Stimulated activated CD8-positive, alpha-beta memory T cell treated with anti-CD3 and anti-CD28 coated beads, Interleukin-12 subunit alpha, Interleukin-12 subunit beta, amount 100 ng/mL, for 1 hour (primary cell): Measurements from ENCODE around the gene COL15A1.

Experiments used
- DNase-seq: peaks from one replicate; pipeline ENCODE4 v3.0.0-alpha.2; 2020; ENCODE audit warnings: low read depth

Gene COL15A1

DNA sequence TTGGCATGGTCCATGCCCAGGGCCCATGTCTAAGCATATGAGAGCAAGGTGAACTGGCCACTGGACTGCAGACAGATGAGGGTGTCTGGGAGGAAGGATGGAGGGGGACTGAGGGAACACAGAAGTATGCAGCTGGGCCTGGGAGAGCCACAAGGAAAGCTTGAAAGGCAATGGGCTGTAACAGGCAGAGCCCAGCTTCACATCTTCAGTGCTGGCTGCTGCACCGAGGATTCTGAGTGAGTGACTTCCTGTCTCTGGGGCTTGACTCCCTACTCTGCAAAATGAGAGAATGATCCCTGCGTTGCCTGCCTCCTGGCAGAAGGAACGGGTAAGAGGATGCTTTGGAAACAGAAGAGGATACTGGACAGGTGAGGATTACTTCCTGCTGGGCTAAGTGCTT is 29.0 kb downstream of the COL15A1 start:
- no peak for DNase-seq

DNA sequence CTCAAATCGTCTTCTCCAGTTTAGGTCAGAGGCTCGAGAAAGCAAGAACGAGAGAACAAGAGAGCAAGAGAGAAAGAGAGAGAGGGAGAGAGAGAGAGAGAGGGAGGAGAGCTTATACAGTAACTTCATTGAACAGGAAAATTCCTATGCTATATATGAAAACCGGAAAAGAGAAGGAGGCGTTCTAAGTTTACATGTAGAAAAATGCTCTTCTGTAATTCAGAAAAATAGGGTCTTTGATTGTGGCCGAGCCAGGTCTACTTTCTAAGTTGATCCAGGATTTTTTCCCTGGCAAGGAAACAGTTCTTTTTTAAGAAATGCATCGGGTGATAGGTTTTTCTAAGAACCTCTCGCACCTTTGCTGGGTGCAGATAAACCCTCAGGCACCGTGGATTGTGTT is 29.5 kb downstream of the COL15A1 start:
- no peak for DNase-seq

DNA sequence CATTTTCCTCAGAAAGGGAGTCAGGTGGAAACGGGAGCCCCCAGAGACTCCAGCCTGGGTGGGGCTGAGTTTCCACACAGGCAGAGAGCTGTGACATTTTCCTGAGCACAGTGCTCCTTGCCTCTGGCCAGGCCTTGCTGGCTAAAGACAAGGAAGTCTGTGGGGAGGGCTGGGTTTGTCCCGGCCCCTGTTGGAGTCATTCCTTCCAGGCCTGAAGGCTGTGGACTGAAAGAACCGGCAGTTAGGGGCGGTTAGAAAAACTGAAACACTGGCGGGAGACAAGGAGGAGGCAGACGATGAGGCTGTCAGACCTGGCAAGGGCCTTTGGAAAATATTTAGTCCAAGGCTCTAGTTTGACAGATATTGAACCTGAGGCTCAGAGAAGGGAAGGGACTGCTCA is 29.9 kb downstream of the COL15A1 start:
- no peak for DNase-seq

DNA sequence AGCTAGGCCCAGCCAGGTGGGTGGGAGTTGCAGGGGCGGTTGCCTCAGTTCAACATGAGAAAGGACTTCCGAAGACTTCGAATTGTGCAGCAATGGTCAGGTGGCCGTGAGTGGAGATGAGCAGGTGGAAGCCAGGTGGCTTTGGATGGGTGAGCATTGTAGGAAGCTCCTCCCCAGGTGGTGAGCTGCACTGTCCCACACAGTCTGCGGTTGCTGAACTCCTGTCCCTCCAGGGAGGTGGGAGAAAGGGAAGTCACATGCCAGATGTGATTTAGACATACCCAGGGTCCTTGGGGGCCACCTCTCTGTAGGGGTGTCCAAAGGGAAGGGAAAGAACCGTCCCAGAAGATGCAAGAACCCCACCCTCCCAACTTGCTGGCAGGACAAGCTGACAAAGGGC is 30.4 kb downstream of the COL15A1 start:
- no peak for DNase-seq

DNA sequence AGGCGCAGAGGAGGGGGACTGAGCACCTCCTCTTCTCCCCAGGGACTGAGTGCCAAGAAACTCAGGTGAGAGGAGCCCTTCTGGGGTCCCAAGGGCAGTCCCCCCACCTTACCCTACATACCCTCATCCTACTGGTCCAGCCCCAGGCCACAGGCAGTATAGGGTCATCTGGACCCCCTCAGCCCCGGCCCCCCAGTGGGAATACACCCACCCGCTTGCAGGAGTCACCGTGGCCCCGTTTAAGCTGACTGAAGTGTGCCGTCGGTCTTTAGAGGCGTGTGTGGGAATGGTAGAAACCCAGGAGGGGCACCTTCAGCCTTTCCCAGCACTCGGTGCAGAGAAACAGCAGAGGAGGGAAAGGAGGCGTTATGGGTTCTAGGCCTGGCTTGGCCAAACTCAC is 30.8 kb downstream of the COL15A1 start:
- DNase-seq: no peak

DNA sequence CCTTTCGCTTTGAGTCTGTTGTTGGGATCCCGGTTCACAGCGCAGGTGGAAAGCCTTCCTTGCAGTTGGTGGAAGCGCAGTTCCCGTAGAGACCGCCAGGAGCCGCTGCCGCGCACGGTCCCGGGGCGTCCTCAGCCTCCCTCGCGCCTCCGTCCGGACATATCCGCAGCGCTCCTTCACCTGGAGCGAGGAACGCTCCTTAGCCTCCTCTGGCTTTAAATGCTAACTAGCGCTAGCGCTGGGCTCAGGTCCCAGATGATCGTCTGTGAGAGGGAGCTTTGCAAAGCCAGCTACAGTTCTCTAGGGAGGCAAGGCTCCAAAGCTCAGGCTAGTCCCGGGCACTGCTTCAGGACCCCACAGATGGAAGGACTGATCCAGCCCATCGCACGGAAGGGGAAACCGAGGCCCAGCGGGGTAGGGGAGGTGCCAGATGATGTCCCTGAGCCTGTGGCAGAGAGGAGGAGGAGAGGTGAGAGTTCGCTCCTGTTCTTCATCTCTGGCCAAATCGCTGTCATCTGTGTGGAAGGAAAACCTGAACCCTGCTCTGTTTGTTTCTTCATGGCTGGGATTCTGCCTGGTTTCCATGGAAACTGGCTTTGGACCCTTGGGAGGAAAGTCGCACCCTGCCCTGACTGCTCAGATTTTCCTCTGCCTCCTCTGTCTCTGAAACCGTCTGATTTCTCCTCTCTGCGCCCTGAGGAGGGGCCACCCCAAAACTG is 31.4 kb downstream of the COL15A1 start:
- DNase-seq: peak; percentile 68

DNA sequence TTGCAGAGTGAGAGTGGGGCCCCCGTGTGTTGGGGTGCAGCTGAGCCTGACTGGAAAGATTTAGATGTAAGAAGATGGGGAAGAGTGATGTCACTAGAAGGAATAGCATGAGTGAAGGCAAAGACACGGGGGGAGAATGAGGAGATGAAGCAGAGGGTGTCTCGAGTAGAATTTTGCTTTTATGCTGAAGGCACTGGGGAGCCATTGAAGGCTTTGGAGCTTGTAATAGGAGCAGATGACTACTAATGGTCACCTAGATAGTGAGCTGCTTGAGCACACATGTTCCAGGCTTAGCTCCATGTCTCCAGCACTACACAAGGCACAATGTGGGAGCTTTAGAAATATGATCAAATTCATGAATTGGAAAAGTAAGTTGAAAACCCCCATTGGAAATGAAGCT is 32.1 kb downstream of the COL15A1 start:
- no peak for DNase-seq

DNA sequence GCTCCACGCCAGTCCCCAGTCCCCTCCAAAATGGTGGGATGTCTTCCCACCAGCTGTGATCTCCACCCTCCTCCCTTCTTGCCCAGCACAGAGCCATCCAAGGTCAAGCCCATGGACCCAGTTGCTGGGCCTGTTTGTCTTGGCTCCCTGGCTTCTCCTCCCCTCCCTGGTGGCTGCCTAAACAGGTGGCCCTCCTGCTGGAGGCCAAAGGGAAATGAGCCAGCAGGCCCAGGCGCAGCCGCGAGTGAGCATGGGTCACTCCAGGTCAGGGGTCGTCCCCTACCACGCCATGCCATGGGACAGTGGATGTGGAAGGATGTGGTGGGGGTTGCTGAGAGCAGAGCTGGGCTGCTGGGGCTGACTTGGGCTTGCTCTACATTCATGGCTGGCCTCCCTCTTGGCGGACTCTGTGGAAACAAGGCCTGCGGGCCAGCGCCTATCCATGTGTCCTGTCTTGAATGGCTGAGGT is 33.6 kb downstream of the COL15A1 start:
- no peak for DNase-seq

DNA sequence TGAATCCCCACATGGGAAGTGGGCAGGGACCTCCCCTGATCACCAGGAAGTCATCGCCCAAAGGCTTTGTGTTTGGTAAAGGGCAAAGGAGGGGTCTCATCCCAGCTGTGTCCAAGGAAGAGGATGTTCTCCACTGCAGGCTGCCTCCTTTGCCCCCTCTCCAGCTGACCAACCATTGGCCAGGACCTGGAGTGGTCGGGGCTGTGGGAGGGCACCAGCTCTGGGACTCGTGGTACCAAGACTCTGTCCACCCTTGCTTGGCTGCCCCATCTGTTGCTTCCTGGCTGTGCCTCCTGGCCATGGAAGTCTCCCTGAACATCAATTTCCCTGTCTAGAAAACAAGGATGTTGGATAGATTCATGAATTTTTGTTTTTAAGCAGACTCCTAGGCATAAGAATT is 34.1 kb downstream of the COL15A1 start:
- no peak for DNase-seq

DNA sequence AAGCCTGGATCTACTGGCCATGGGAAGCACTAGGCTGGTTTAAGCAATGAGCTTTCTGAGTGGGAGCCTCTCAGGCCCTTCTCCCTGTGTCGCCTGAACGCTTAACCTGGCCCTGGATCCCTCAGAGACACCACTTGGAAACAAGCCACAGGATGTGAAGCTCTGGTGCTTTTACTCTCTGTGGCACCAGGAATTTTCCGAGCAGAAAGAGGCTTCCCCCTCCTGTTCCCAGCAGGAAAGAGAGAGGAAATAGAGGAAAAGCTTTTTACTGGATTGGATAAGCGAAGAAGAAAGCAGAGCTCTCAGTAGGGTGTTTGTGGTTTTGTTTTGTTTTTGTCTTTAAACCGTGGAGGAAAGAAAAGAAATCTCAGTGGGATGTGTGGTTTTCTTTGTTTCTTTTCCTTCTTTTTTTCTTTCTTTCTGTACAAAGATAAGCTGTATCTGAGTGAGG is 34.5 kb downstream of the COL15A1 start:
- DNase-seq: no peak

DNA sequence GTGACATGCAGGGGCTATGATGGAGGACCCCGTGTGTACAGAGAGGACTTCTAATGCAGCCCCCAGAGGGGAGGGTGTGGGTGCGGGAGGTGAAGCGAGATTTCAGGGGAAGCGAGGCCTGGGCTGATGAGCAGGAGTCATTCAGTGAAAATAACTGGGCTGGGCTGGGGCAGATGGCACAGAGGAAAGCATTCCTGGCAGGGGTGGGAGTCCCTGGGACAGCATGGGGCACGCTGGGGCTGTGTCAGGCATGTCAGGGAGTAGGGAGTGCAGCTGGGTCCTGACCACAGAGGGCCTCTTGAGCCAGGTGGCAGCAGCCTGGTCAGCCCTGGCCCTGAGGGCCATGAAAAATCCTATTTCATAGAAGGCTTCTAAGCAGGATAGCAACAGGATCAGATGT is 36.6 kb downstream of the COL15A1 start:
- no peak for DNase-seq

DNA sequence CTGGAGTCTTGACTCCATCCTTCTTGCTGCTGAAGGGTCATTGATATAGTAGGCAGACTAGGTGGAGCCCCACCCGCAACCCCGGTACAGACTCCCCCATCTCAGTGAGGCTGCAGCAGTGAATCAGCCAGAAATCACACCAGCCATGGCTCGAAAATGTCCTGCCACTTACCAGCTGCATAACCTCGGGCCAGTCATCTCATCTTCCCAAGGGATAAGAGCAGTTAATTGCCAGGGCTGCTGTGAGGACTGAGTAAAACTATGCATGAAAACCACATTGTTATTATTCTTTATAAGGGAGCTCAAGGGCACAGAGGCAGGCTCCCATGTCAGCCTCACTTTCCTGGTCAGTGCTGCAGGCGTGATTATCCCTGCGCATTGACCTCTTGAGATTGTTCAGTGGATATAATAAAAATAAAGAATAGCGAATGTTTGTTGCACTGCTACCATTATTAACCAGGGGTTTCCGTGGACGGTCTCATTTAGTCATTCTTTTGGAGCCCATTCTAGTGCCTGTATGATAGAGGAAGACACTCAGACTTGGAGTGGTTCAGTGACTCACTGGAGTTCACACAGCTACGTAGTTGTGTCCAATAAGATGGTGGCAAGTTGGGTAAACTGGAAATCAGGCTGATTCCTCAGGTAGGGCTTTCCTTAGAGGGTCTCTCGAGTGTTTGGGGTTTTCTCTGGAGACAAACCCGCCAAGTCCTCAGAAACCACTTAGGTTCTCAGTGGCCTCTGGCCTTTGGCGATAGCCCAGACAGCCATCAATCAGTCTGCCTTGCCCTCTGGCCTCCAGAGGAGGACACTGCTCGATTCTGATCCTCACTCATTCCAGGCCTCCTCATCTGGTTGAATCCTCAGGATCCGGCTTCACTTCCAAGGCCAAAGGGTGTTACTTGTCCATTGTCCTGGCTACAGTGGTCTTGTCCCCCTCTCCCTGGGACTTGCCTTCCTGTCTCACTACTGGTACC is 39.9 kb downstream of the COL15A1 start:
- DNase-seq: no peak

DNA sequence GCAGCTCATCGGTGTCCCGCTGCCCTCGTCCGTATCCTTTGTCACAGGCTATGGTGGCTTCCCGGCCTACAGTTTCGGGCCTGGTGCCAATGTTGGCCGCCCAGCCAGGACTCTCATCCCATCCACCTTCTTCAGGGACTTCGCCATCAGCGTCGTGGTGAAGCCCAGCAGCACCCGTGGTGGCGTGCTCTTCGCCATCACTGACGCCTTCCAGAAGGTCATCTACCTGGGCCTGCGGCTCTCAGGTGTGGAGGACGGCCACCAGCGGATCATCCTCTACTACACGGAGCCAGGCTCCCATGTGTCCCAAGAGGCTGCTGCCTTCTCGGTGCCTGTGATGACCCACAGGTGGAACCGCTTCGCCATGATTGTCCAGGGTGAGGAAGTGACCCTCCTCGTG is 41.9 kb downstream of the COL15A1 start:
- DNase-seq: no peak

DNA sequence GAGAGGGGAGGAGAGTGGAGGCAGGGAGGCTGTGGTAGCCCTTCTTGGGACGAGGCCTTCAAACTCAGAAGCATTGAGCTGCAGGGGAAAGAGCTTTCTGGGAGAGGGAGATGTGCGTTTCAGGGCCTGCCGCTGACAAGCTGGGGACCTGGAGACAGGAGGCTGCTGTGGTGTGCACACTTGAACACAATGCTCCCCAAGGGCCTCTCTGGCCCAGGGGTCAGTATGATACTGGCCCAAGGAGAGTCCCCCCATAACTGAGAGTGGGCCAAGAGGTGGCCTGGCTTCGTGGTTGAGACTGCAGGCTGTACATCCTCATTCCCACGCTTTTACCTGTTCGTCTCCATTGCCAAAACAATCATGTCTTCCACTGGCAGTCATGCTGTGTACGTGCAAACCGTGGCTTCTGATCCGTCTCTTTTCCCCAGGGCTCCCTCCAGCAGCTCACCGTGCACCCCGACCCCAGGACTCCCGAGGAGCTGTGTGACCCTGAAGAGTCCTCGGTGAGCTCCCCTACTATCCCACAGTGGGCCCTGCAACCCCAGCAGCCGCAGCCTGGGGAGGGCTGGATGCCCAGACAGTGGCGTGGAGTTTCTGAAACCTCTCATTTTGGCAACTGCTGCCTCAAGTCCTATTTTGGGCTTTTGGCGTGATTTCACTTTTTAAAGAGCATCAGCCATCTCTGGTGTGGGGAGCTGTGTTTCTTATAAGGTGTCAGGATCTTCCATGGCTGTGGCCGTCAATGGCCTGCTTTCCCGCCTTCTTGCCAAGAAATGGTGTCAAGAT is 43.4 kb downstream of the COL15A1 start:
- DNase-seq: no peak

DNA sequence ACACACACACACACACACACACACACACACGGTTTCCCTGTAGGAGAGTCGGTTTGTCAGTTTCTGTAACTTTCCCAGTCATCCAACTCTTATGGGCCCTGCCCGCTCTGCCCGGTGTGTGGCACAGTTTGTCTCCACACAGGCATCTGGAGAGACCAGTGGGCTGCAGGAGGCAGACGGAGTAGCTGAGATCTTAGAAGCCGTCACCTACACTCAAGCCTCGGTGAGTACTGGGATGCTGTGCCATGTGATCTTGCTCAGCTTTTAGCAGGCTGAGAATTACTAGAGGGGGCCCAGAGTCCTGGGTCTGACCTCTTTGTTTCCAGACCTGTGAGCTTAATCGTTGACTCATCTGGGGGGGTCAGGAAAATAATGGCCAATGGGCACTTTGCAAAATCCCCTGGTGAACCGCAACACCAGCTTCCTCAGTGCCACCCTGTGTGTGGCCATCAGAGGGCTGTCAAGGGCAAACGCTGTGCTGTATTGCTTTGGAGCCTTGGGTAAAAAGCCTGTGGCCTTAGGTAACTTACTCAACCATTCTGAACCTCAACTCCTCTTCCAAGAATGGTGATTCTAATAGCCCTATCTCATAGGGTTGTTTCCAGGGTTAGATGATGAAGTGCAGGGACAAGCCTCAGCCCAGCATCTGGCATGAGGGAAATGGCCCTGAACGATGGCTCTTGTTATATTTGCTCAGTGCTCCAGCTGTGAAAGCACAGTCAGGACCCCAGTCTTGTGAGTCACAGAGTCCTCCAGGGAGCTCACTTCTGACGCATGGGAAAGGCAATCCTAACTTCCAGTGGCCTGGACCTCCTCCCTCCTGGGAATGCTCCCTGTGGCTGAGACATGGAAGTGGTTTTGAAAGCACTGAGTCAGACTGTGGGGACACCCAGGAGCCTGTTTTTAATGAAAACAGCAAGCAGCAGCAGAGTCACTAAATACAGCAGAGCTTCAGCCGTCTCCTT is 45.6 kb downstream of the COL15A1 start:
- DNase-seq: no peak

DNA sequence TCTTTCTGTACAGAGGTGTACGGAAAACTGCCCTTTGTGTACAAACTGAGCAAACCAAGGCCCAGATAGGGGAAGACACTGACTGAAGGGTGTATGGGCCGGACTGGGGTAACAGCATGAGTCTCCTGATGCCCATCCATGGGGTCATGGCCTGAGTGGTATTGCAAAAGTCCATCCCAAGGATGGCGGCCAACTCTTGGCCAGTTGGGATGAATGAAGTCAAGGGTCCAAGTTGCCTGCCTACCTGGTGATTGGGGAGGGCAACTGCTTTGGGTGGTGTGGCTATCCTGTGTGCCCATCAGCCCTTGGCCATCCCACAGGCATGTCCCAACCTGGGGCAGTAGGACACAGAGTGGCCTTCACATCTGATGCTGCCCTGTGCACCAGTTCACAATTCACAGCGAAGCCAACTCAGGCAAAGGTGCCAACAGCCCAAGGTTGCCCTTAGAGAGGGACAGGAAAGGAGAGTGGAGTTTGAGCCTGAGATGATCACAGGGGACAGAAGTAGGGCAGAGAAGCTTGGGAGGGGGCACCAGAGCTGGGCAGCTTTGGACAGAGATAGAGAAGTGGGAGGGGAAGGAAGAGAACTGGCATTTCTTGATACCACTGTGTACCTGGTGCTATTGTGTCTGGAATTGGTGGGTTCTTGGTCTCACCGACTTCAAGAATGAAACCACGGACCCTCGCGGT is 46.6 kb downstream of the COL15A1 start:
- DNase-seq: no peak

DNA sequence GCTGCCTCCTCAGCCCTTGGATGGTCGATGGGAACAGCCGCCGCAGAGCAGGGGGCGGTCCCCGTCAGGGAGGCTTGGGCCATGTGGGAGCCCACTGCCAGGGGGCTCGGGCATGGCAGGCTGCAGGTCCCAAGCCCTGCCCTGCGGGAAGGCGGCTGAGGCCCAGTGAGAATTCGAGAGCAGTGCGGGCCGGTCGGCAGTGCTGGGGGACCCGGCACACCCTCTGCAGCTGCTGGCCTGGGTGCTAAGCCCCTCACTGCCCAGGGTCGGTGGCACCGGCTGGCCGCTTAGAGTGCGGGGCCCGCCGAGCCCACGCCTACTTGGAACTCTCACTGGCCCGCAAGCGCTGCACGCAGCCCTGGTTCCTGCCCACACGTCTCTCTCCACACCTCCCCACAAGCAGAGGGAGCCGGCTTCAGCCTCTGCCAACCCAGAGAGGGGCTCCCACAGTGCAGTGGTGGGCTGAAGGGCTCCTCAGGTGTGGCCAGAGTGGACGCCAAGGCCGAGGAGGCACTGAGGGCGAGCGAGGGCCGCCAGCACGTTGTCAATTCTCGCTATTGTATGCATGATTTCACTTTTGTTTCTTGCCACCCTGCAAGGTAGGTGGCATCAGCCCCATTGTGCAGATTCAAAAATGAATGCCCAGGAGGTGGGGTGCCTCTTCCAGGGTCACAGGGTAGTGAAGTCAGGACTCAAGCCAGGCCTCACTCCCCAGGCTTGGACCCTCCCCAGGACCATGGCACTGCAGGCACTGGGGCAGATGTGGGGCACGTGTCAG is 48.6 kb downstream of the COL15A1 start:
- DNase-seq: no peak

DNA sequence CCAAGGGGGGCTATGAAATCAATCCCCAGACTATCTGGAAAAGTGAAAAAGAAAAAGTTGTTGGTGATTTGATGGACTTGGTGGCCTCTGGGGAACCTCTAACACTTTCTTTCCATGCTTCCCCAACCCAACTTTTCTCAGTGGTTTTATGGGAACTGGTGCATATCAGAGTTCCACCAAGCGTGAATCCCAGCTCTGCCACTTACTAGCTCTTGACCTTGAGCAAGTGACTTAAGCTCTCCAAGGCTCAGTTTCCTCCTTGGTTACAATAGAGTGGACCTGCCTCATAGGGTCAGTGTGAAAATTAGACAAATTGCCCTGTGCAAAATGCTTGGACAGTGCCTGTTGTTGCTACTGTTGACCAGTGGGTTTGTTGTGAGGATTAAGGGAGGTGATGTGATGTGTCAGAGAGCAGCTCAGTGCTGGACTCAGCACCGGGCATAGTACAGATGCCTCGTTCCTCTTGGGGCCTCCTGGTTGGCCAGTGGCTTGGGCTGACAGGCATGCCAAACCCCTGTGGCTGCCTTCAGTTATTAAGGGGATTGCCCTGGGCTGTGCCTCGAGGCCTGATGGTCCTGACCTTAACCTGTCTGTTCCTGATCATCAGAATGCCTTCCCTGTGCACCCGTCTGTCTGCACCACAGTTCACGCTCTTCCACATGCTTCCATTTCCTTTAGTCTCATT is 49.3 kb downstream of the COL15A1 start:
- no peak for DNase-seq

DNA sequence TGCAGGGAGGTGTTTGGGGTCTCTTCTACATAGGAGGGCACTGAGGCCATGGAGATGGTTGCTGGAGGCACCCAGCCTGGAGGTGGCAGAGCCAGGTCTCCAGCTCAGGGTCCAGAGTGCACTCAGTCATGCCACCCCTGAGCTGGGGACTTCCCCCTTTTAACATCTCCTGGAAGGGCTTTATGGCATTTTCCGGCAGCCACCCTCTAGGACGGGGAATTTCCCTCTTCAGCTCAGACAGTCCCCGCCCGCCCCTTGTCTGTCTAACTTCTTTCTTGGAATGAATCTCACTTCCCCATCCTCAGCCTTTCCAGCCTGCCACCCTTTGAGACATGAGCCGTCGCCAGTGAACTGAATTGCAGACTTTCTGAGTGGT is 49.9 kb downstream of the COL15A1 start:
- no peak for DNase-seq
